Measurements from ENCODE around the gene SLC22A7.
"Not testable (repeated sequence)": the region's sequence is repeated elsewhere in the genome, so short reads cannot be mapped to it uniquely, and the experiment has no call there.

SLC22A7 gene

GRCh38 chr6:43338243-43338642 is 40.2 kb downstream of the SLC22A7 start:
- no peaks in the 10 kb centered on the region for H3K27me3 Mint-ChIP-seq
- DNase-seq (ENCODE audit: low spot score in 2 of 2) = no peak
- peaks cover 35% of the 10 kb centered on the region for H3K36me3 Mint-ChIP-seq
- H3K4me1 Mint-ChIP-seq = peaks cover 25% of the 10 kb centered on the region
- no peaks in the 10 kb centered on the region for H3K9me3 Mint-ChIP-seq
- no peak overlapping the region for H3K4me3 Mint-ChIP-seq
- ATAC-seq (ENCODE audit: low read depth) = peak; percentile 45
- peak overlapping the region; percentile 73 for H3K27ac Mint-ChIP-seq

- ATAC-seq (ENCODE audit: low read depth) = peak; percentile 62
These were observed 41.1 kb downstream of the SLC22A7 start for GRCh38 chr6:43339168-43339567.

GRCh38 chr6:43346243-43346642 is 48.2 kb downstream of the SLC22A7 start:
- not testable (repeated sequence) for H3K27me3 Mint-ChIP-seq; H3K4me3 Mint-ChIP-seq; H3K27ac Mint-ChIP-seq; H3K4me1 Mint-ChIP-seq; ATAC-seq (ENCODE audit: low read depth); DNase-seq (ENCODE audit: low spot score in 2 of 2); H3K9me3 Mint-ChIP-seq
- H3K36me3 Mint-ChIP-seq = peaks cover 19% of the 10 kb centered on the region

More at GRCh38 chr6:43339168-43339567, 41.1 kb downstream of the SLC22A7 start:
- DNase-seq (ENCODE audit: low spot score in 2 of 2) = no peak
- no peaks in the 10 kb centered on the region for H3K9me3 Mint-ChIP-seq
- H3K4me3 Mint-ChIP-seq = no peak overlapping the region
- H3K36me3 Mint-ChIP-seq = peaks cover 35% of the 10 kb centered on the region
- peak overlapping the region; percentile 76 for H3K27ac Mint-ChIP-seq
- peaks cover 25% of the 10 kb centered on the region for H3K4me1 Mint-ChIP-seq
- H3K27me3 Mint-ChIP-seq = no peaks in the 10 kb centered on the region

GRCh38 chr6:43347021-43347420 is 49.0 kb downstream of the SLC22A7 start:
- Mint-ChIP-seq H3K4me3 (no peak overlapping the region), H3K27ac (no peak overlapping the region), H3K4me1 (peaks cover 5% of the 10 kb centered on the region), H3K9me3 (no peaks in the 10 kb centered on the region), H3K36me3 (peaks cover 23% of the 10 kb centered on the region), H3K27me3 (no peaks in the 10 kb centered on the region)
- DNase-seq (ENCODE audit: low spot score in 2 of 2) (no peak), ATAC-seq (ENCODE audit: low read depth) (no peak)

- H3K27ac Mint-ChIP-seq = no peak overlapping the region
- no peak for DNase-seq (ENCODE audit: low spot score in 2 of 2)
- H3K4me1 Mint-ChIP-seq = peaks cover 3% of the 10 kb centered on the region
- H3K9me3 Mint-ChIP-seq = no peaks in the 10 kb centered on the region
- H3K36me3 Mint-ChIP-seq = peaks cover 23% of the 10 kb centered on the region
- no peak for ATAC-seq (ENCODE audit: low read depth)
- no peaks in the 10 kb centered on the region for H3K27me3 Mint-ChIP-seq
- no peak overlapping the region for H3K4me3 Mint-ChIP-seq
These were observed 49.4 kb downstream of the SLC22A7 start for GRCh38 chr6:43347444-43347843.

GRCh38 chr6:43351951-43352350 is 53.9 kb downstream of the SLC22A7 start:
- H3K4me1 Mint-ChIP-seq; H3K27ac Mint-ChIP-seq; H3K4me3 Mint-ChIP-seq; H3K27me3 Mint-ChIP-seq; ATAC-seq (ENCODE audit: low read depth); H3K9me3 Mint-ChIP-seq; DNase-seq (ENCODE audit: low spot score in 2 of 2): not testable (repeated sequence)
- H3K36me3 Mint-ChIP-seq = peaks cover 39% of the 10 kb centered on the region
